K562 (cell line): ENCODE measurements around the gene PRKRIP1. TPM values are rescaled to one million over a fixed set of nuclear protein-coding genes. Genes with fewer than 3 reads are reported as not detected.

Experiments used
- ATAC-seq: fragments of 200-7000 bp; cut with Tn5 transposase; 3 replicates; pipeline ENCODE4 v1.9.1; 2020; ENCODE audit warnings: moderate library complexity
- BruUV-seq: library from RNA; stranded (reverse); fragments of 400-500 nt; replicated peaks from 2 replicates; lab custom pipeline; 2021; lab: Mats Ljungman, UMichigan
- CTCF ChIA-PET: fragments of 300-600 bp; formaldehyde crosslinking; extraction: SDS; loops from one replicate; lab custom pipeline; 2021; ENCODE audit warnings: low intra/inter-chr PET ratio; lab: Yijun Ruan, JAX
- POLR2A ChIA-PET: fragments of 300-600, 350-650 bp; sonication (Branson Sonifier 250); formaldehyde crosslinking; extraction: SDS; loops from one replicate; lab custom pipeline; 2021; ENCODE audit warnings: antibody characterized with exemption, inconsistent platforms; lab: Yijun Ruan, JAX
- DNase-seq, 4 experiments: peaks; one replicate each; pipeline versions ENCODE4 v3.0.0 to v3.0.0-alpha.2; 2011 to 2018; ENCODE audit warnings: low spot score in 3 of 4, mixed read lengths in 3 of 4; ENCODE audit errors: extremely low read depth in 1 of 4
- FAIRE-seq: peaks from 2 replicates; lab custom pipeline; 2011; peaks lifted over from hg19 to GRCh38; lab: Jason Lieb, UNC
- H2AFZ ChIP-seq: 2 replicates; pipeline ENCODE4 v1.6.0; 2011; ENCODE audit warnings: low read depth, low read length, control low read depth, inconsistent platforms
- H3K27ac ChIP-seq: fragments of 200-600 bp; 3 replicates; pipeline ENCODE4 v1.8.0; 2011; ENCODE audit warnings: low read depth, mild to moderate bottlenecking, control low read depth, inconsistent platforms, low read length, moderate library complexity, mixed read lengths; ENCODE audit errors: extremely low read depth
- H3K27me3 ChIP-seq, 2 experiments: fragments of 300-600 bp in 1 of 2; 2 replicates in 1 of 2; 3 replicates in 1 of 2; pipeline versions ENCODE4 v1.6.0 to v1.8.0; 2011; ENCODE audit warnings: inconsistent platforms in 2 of 2, low read length in 2 of 2, mild to moderate bottlenecking in 1 of 2, mixed read lengths in 1 of 2, moderate library complexity in 1 of 2; ENCODE audit not compliant: control insufficient read depth in 2 of 2, insufficient read depth in 2 of 2
- H3K36me3 ChIP-seq: fragments of 300-600 bp; 3 replicates; pipeline ENCODE4 v1.8.0; 2011; ENCODE audit warnings: mild to moderate bottlenecking, low read length, inconsistent platforms; ENCODE audit not compliant: control insufficient read depth, insufficient read depth
- H3K4me1 ChIP-seq, 2 experiments: fragments of 200-600 bp in 1 of 2; replicated peaks in 1 of 2; 2 replicates in 1 of 2; 3 replicates in 1 of 2; pipeline versions ENCODE4 v1.5.1 to v1.8.0; 2011; ENCODE audit warnings: inconsistent platforms in 2 of 2, low read length in 2 of 2, mild to moderate bottlenecking in 1 of 2, mixed read lengths in 1 of 2, moderate library complexity in 1 of 2; ENCODE audit not compliant: control insufficient read depth in 2 of 2, insufficient read depth in 2 of 2
- H3K4me2 ChIP-seq: 2 replicates; pipeline ENCODE4 v1.6.1; 2011; ENCODE audit warnings: low read length, control low read depth, inconsistent platforms, mixed read lengths; ENCODE audit not compliant: insufficient read depth
- H3K4me3 ChIP-seq: fragments of 200-600 bp; sonication (generic), shearing (Covaris generic); 2 replicates; pipeline ENCODE4 v1.5.1; 2016; ENCODE audit warnings: control low read depth, inconsistent platforms
- H3K79me2 ChIP-seq: fragments of 200-600 bp; 3 replicates; pipeline ENCODE4 v1.8.0; 2011; ENCODE audit warnings: low read length, inconsistent platforms; ENCODE audit not compliant: control insufficient read depth, insufficient read depth
- H3K9ac ChIP-seq, 2 experiments: 2 replicates each; pipeline versions ENCODE4 v1.6.0 to v1.6.1; 2011; ENCODE audit warnings: low read depth in 2 of 2, low read length in 2 of 2, control low read depth in 1 of 2, inconsistent platforms in 1 of 2, mild to moderate bottlenecking in 1 of 2, mixed read lengths in 1 of 2; ENCODE audit not compliant: insufficient read depth in 1 of 2
- H3K9me1 ChIP-seq: one replicate; pipeline ENCODE4 v1.6.0; 2011; ENCODE audit warnings: inconsistent platforms, mild to moderate bottlenecking, low read length, moderate library complexity; ENCODE audit not compliant: control insufficient read depth, insufficient read depth
- H3K9me3 ChIP-seq: replicated peaks from 2 replicates; pipeline ENCODE4 v1.5.1; 2011; ENCODE audit warnings: low read depth, low read length, inconsistent platforms; ENCODE audit not compliant: control insufficient read depth, insufficient read depth
- H4K20me1 ChIP-seq: replicated peaks from 2 replicates; pipeline ENCODE4 v1.6.1; 2011; ENCODE audit warnings: low read length, inconsistent platforms, mixed read lengths; ENCODE audit not compliant: control insufficient read depth, insufficient read depth
- ESRRB ChIP-seq: fragments of 250-450 bp; sonication (Bioruptor Pico); IDR thresholded peaks from 2 replicates; pipeline ENCODE4 v1.5.0; 2020; ENCODE audit warnings: mild to moderate bottlenecking, moderate library complexity, borderline replicate concordance
- FOXA3 ChIP-seq, 2 experiments: fragments of 450-650 bp in 1 of 2; sonication (generic) in 1 of 2; formaldehyde crosslinking; IDR thresholded peaks in 1 of 2; conservative IDR thresholded peaks in 1 of 2; 2 replicates each; pipeline versions ENCODE4 v1.4.0 to v1.8.0; 2020 to 2022; ENCODE audit warnings: mild to moderate bottlenecking in 2 of 2, missing genetic modification reagents in 1 of 2
- NEUROD1 ChIP-seq: fragments of 150-350 bp; IDR thresholded peaks from 2 replicates; pipeline ENCODE4 v1.6.1; 2014; ENCODE audit warnings: borderline replicate concordance, low read length, low read depth; ENCODE audit not compliant: partially characterized antibody
- PHTF2 ChIP-seq: fragments of 250-450 bp; sonication (Bioruptor Pico); IDR thresholded peaks from 2 replicates; pipeline ENCODE4 v1.5.0; 2021; ENCODE audit warnings: mild to moderate bottlenecking
- POLR2G ChIP-seq: fragments of 200-400 bp; formaldehyde crosslinking; IDR thresholded peaks from 2 replicates; pipeline ENCODE4 v1.6.1; 2017; ENCODE audit warnings: low read depth, mild to moderate bottlenecking, antibody characterized with exemption, low read length, moderate library complexity
- RBFOX2 ChIP-seq: fragments of 200-400 bp; formaldehyde crosslinking; IDR thresholded peaks from 2 replicates; pipeline ENCODE4 v1.6.1; 2017; ENCODE audit warnings: low read depth, mild to moderate bottlenecking, low read length, moderate library complexity
- RBM22 ChIP-seq: fragments of 200-400 bp; formaldehyde crosslinking; IDR thresholded peaks from 2 replicates; pipeline ENCODE4 v1.6.1; 2018; ENCODE audit warnings: low read length, low read depth; ENCODE audit not compliant: poor library complexity, severe bottlenecking
- SP2 ChIP-seq: IDR thresholded peaks from 2 replicates; pipeline ENCODE4 v1.6.1; 2011; ENCODE audit warnings: mild to moderate bottlenecking, low read depth, low read length, moderate library complexity; ENCODE audit not compliant: poor library complexity, severe bottlenecking; ENCODE audit errors: extremely low read depth
- STAT5A ChIP-seq: IDR thresholded peaks from 2 replicates; pipeline ENCODE4 v1.6.1; 2012; ENCODE audit warnings: low read length, inconsistent platforms, borderline replicate concordance
- STAT5B ChIP-seq: fragments of 250-450 bp; sonication (Bioruptor Pico); IDR thresholded peaks from 2 replicates; pipeline ENCODE4 v1.8.0; 2021; ENCODE audit warnings: mild to moderate bottlenecking, inconsistent platforms
- TARDBP ChIP-seq: fragments of 450-650 bp; IDR thresholded peaks from 2 replicates; pipeline ENCODE4 v1.6.1; 2016
- ZC3H11A ChIP-seq: IDR thresholded peaks from 2 replicates; pipeline ENCODE4 v1.6.1; 2012; ENCODE audit warnings: low read depth, low read length, improper control_type of control experiment
- ZNF239 ChIP-seq: fragments of 250-450 bp; sonication (Bioruptor Pico); IDR thresholded peaks from 2 replicates; pipeline ENCODE4 v1.4.0; 2020; ENCODE audit warnings: mild to moderate bottlenecking
- ZNF785 ChIP-seq: fragments of 250-450 bp; sonication (Bioruptor Pico); IDR thresholded peaks from 2 replicates; pipeline ENCODE4 v1.4.0; 2020; ENCODE audit warnings: mild to moderate bottlenecking
- WGBS: fragments of 100-300 bp; shearing (Covaris generic); methylation state at CpG from one replicate; pipeline ENCODE4 v1.1.6; 2016; ENCODE audit warnings: low coverage, mixed read lengths; ENCODE audit not compliant: insufficient coverage; ENCODE audit errors: missing lambda C conversion rate; 5-methylcytosine and 5-hydroxymethylcytosine counted together
- in situ Hi-C: fragments of 300-500 bp; cut with MboI; formaldehyde crosslinking; loops from 4 replicates; pipeline ENCODE4 v1.15.0; 2018; ENCODE audit warnings: inconsistent platforms, mixed read lengths
- intact Hi-C: fragments of 100-400 bp; cut with micrococcal nuclease; formaldehyde crosslinking; loops from 2 replicates; pipeline ENCODE4 v1.14.2; 2022
- polyA plus RNA-seq, 8 experiments: library from polyadenylated mRNA; depleted of rRNA in 4 of 8; stranded (reverse) in 5 of 8; unstranded in 3 of 8; fragments of >200 nt; fragmentation: Nextera tagmentation in 2 of 8; fragmentation: Illumina TruSeq in 1 of 8; extraction: Ambion mirVana in 2 of 8; extraction: Trizol in 1 of 8; gene quantifications; 2 replicates each; pipeline versions ENCODE4 v1.2.1 to v1.2.3, GENCODE V29; 2011 to 2014; ENCODE audit warnings: inconsistent platforms in 1 of 8, missing spikeins in 1 of 8
- total RNA-seq, 7 experiments: library from RNA; depleted of rRNA in 6 of 7; stranded (reverse); fragments of >200 nt in 6 of 7; fragmentation: Illumina TruSeq in 2 of 7; extraction: Trizol in 2 of 7; gene quantifications; 2 replicates each; pipeline versions ENCODE4 v1.2.1 to v1.2.3, GENCODE V29; 2011 to 2021; ENCODE audit warnings: low replicate concordance in 1 of 7

The PRKRIP1 gene
- total and polyA plus RNA-seq, 9 of the 15 experiments (the other 6 are each of a cell fraction or from before 2014, with no cell fraction given), result 14.9 to 52.1 (median 19.8) TPM

DNA sequence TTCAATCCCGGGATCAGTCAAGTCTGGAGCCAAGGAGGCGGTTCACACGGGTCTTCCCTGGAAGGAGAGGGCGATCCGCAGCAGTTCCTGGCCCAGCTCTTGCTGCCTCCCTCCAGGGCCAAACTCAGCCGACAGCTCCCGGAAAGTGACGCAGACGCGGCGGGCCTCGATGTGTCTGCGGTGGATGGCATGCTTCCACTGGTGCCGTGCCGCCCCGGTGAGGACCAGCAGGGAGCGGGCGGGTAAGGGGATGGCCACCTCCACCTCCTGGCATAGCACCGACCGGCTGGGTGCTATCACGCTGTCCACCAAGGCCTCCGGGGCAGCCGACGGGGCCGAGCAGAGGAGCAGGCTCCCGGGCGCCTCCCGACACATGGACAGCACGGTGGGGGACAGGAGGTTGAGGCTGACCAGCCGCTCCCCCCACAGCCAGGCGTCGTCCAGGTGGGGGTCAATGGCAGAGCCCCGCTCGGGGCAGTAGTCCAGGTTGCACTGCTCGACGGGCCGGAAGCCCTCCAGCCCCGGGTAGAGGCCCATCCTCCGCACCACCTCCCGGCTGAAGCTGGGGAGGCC lies 61.3 kb downstream of the PRKRIP1 start:
- POLR2A ChIA-PET, result interaction anchor here (0.6 to 1.0 kb wide), 2 partner anchors 25 to 601 kb away, joined by 3 read pairs; no protein-coding TSS in a partner anchor
- Histone ChIP-seq H3K4me2 (no peak overlapping the region), H3K9me3 (no peaks in the 10 kb centered on the region), H4K20me1 (no peaks in the 10 kb centered on the region), H3K27ac (no peak overlapping the region; the same call in 2 of the 3 replicates), H3K36me3 (peaks cover 43% of the 10 kb centered on the region; the same call in 2 of the 3 replicates), H3K79me2 (peaks cover 12% of the 10 kb centered on the region), H3K4me3 (no peak overlapping the region), H3K9me1 (peaks cover 3% of the 10 kb centered on the region), H3K9ac (peak overlapping the region in 1 of 2 experiments; percentile 37; a peak in 1 of 4 replicates), H3K27me3 (no peaks in the 10 kb centered on the region), H3K4me1 (peaks cover 0 to 29% of the 10 kb centered on the region in 2 experiments; a peak in 3 of 5 replicates), H2AFZ (no peak overlapping the region)
- BruUV-seq, result no TSS peak
- in situ Hi-C loops (loop anchor here (25.0 kb wide), 2 partner anchors 105 to 205 kb away; partner anchors contain the start of genes POLR2J2, POLR2J3, SPDYE2 and SPDYE2B), intact Hi-C loops (no loop called here)
- CTCF ChIA-PET, result no interaction called here
- no peak for DNase-seq
- 95% methylated on average over 35 of the region's 40 CpGs for WGBS
- no peak for TF ChIP-seq NEUROD1
- no peak for TF ChIP-seq ZNF785 (CRISPR knock-in tag)
- no peak for TF ChIP-seq PHTF2 (CRISPR knock-in tag)
- TF ChIP-seq STAT5B (CRISPR knock-in tag), result no peak
- no peak for TF ChIP-seq ZNF239 (CRISPR knock-in tag)
- TF ChIP-seq ZC3H11A, result no peak
- TF ChIP-seq RBM22, result peak; percentile 32
- TF ChIP-seq STAT5A, result no peak
- no peak for TF ChIP-seq SP2
- TF ChIP-seq ESRRB (CRISPR knock-in tag), result no peak
- TF ChIP-seq RBFOX2, result peak; percentile 35; the same call in 1 of the 2 replicates
- no peak for TF ChIP-seq FOXA3 (CRISPR knock-in tag; conservative IDR thresholded peaks at IDR 0.05 in 1 of 2, IDR thresholded peaks at IDR 0.05 in 1 of 2)
- TF ChIP-seq POLR2G, result peak; percentile 42
- no peak for TF ChIP-seq TARDBP
- FAIRE-seq, result no peak
- no peak for ATAC-seq
